Spleen (tissue), 11 donors: ENCODE data around the gene IMPA2. TPM values are rescaled to one million over a fixed set of nuclear protein-coding genes. Genes with fewer than 3 reads are reported as not detected.
"Not testable (repeated sequence)": the region's sequence is repeated elsewhere in the genome, so short reads cannot be mapped to it uniquely, and the experiment has no call there.

Experiments
- DNase-seq: peaks from one replicate; pipeline ENCODE4 v3.0.0-alpha.2; 2020
- H3K27ac ChIP-seq, 8 donors: fragments of 200-600 bp; sonication (generic) in 7 of 8; 1 replicate in 4 of 8; 2 replicates in 4 of 8; pipeline versions ENCODE4 v1.5.0 to v1.8.0; 2016 to 2021; ENCODE audit warnings: inconsistent platforms in 4 of 8, mild to moderate bottlenecking in 4 of 8, moderate library complexity in 1 of 8
- H3K27me3 ChIP-seq, 7 donors: fragments of 200-600 bp; sonication (generic) in 6 of 7; replicated peaks in 1 of 7; 1 replicate in 4 of 7; 2 replicates in 3 of 7; pipeline versions ENCODE4 v1.5.0 to v1.8.0; 2016 to 2021; ENCODE audit warnings: inconsistent platforms in 3 of 7, mild to moderate bottlenecking in 1 of 7
- H3K36me3 ChIP-seq, 6 donors: fragments of 200-600 bp; sonication (generic) in 5 of 6; 1 replicate in 4 of 6; 2 replicates in 2 of 6; pipeline versions ENCODE4 v1.5.0 to v1.8.0; 2016 to 2021; ENCODE audit warnings: inconsistent platforms in 2 of 6
- H3K4me1 ChIP-seq, 6 donors: fragments of 200-600 bp; sonication (generic) in 5 of 6; 1 replicate in 3 of 6; 2 replicates in 3 of 6; pipeline versions ENCODE4 v1.5.0 to v1.8.0; 2016 to 2021; ENCODE audit warnings: inconsistent platforms in 3 of 6
- H3K4me3 ChIP-seq, 8 donors: fragments of 200-600 bp; sonication (generic) in 7 of 8; 1 replicate in 4 of 8; 2 replicates in 4 of 8; pipeline versions ENCODE4 v1.5.0 to v1.8.0; 2016 to 2021; ENCODE audit warnings: inconsistent platforms in 4 of 8, mild to moderate bottlenecking in 4 of 8, moderate library complexity in 2 of 8
- H3K9me3 ChIP-seq, 8 donors: fragments of 200-600 bp; sonication (generic) in 7 of 8; 1 replicate in 4 of 8; 2 replicates in 4 of 8; pipeline versions ENCODE4 v1.5.0 to v1.8.0; 2016 to 2021; ENCODE audit warnings: inconsistent platforms in 4 of 8
- POLR2A ChIP-seq, 3 donors: fragments of 450-650 bp; IDR thresholded peaks; one replicate each; pipeline ENCODE4 v1.5.1; 2017; ENCODE audit warnings: antibody characterized with exemption in 3 of 3, mild to moderate bottlenecking in 1 of 3
- POLR2AphosphoS5 ChIP-seq, 3 donors: sonication (generic); formaldehyde crosslinking; IDR thresholded peaks; one replicate each; pipeline ENCODE4 v1.5.1; 2017; ENCODE audit warnings: antibody characterized with exemption in 3 of 3
- WGBS, 5 donors: extraction: QIAGEN DNeasy Blood & Tissue Kit in 3 of 5; methylation state at CpG; one replicate each; pipeline versions ENCODE4 v1.1.5 to v1.1.7; 2013 to 2018; 5-methylcytosine and 5-hydroxymethylcytosine counted together
- intact Hi-C: fragments of 100-400 bp; cut with DNase I; formaldehyde crosslinking; loops from one replicate; pipeline ENCODE4 v1.15.0; 2023; ENCODE audit warnings: low total_unique reads
- polyA plus RNA-seq, 3 donors: library from polyadenylated mRNA; stranded (reverse); fragments of 200-250 nt; gene quantifications; one replicate each; pipeline ENCODE4 v1.2.1, GENCODE V29; 2013
- total RNA-seq, 7 donors: library from RNA; depleted of rRNA in 3 of 7; stranded (reverse); fragments of >200 nt in 3 of 7; fragmentation: NEBNext Ultra II Directional in 4 of 7; extraction: Animal tissue kit (Norgen Biotek cat#: 25700) in 4 of 7; gene quantifications; one replicate each; pipeline versions ENCODE4 v1.1.0 to v1.2.1, GENCODE V29; 2016 to 2021
- TF ChIP-seq, protein P1 (sequence below), 11 experiments: fragments of 200-600 bp in 7 of 11; fragments of 450-650 bp in 4 of 11; sonication (generic) in 4 of 11; IDR thresholded peaks in 8 of 11; conservative IDR thresholded peaks in 3 of 11; 1 replicate in 7 of 11; 2 replicates in 4 of 11; pipeline versions ENCODE4 v1.4.0 to v1.8.0; 2016 to 2021; ENCODE audit warnings: antibody characterized with exemption in 11 of 11, inconsistent platforms in 4 of 11, mild to moderate bottlenecking in 1 of 11
- donor health status: healthy with polysubstance abuse.
- donor health status: DM: no; HTN: no; CAD: no; lungs with moderate emphysema.
- donor health status: DM: no; HTN: no; CAD: no.
- donor health status: Bipolar disorder and iron deficiency.
- donor health status: healthy.
- donor health status: DM: no; HTN: no; CAD: no.
- donor health status: DM: yes; HTN: yes; CAD: no.

Gene IMPA2
- total and polyA plus RNA-seq, 10 donors: 11.1 to 60.7 (median 32.9) TPM

- H3K9me3 ChIP-seq: peaks cover 0 to 20% (median 15%) of the 10 kb centered on the region in 8 donors
- peaks cover 0 to 12% (median 0%) of the 10 kb centered on the region in 6 donors for H3K4me1 ChIP-seq
- H3K36me3 ChIP-seq: no peaks in the 10 kb centered on the region
- intact Hi-C loops: no loop called here
- TF ChIP-seq POLR2AphosphoS5 (IDR thresholded peaks at IDR 0.05): no peak
- no peak for TF ChIP-seq POLR2A (IDR thresholded peaks at IDR 0.05)
- TF ChIP-seq, protein P1, sequence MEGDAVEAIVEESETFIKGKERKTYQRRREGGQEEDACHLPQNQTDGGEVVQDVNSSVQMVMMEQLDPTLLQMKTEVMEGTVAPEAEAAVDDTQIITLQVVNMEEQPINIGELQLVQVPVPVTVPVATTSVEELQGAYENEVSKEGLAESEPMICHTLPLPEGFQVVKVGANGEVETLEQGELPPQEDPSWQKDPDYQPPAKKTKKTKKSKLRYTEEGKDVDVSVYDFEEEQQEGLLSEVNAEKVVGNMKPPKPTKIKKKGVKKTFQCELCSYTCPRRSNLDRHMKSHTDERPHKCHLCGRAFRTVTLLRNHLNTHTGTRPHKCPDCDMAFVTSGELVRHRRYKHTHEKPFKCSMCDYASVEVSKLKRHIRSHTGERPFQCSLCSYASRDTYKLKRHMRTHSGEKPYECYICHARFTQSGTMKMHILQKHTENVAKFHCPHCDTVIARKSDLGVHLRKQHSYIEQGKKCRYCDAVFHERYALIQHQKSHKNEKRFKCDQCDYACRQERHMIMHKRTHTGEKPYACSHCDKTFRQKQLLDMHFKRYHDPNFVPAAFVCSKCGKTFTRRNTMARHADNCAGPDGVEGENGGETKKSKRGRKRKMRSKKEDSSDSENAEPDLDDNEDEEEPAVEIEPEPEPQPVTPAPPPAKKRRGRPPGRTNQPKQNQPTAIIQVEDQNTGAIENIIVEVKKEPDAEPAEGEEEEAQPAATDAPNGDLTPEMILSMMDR (IDR thresholded peaks at IDR 0.05 in 8 of 11, conservative IDR thresholded peaks at IDR 0.05 in 3 of 11): no peak
- H3K27me3 ChIP-seq: no peaks in the 10 kb centered on the region
- WGBS, 5 donors: 93 to 98% (median 95%) methylated on average over 10 of the region's 10 CpGs
- H3K27ac ChIP-seq: no peak overlapping the region
- no peak overlapping the region for H3K4me3 ChIP-seq
- no peak for DNase-seq
These were observed 24.7 kb upstream of the IMPA2 start for GRCh38 chr18:11956371-11957308.

DNA sequence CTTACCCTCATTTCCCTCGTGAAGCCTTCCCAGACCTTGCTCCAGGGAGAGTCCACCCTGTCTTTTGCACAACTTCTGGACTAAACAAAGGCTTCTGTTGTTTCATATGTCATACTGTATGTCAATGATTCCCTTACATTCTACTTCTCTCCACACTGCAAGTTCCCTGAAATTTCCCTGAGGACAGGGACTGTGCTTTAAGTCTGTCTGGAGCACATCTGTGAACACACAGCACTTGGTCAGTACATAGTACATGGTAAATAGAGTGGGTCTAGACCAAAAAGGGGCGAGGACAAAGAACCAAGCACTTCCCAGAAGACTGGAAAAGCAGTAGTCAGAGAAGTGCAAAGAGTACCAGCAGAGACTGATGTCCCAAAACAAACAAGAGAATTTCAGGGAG, 23.7 kb upstream of the IMPA2 start:
- Histone ChIP-seq H3K4me1 (peaks cover 0 to 12% (median 0%) of the 10 kb centered on the region in 6 donors), H3K9me3 (peaks cover 0 to 20% (median 15%) of the 10 kb centered on the region in 8 donors), H3K4me3 (no peak overlapping the region), H3K27ac (no peak overlapping the region), H3K36me3 (no peaks in the 10 kb centered on the region), H3K27me3 (no peaks in the 10 kb centered on the region)
- TF ChIP-seq POLR2AphosphoS5 (IDR thresholded peaks at IDR 0.05) (no peak), POLR2A (IDR thresholded peaks at IDR 0.05) (no peak)
- TF ChIP-seq, protein P1 (IDR thresholded peaks at IDR 0.05 in 8 of 11, conservative IDR thresholded peaks at IDR 0.05 in 3 of 11): no peak
- intact Hi-C loops: no loop called here
- 71 to 88% (median 76%) methylated on average over 2 of the region's 2 CpGs for WGBS, 5 donors
- no peak for DNase-seq

DNA sequence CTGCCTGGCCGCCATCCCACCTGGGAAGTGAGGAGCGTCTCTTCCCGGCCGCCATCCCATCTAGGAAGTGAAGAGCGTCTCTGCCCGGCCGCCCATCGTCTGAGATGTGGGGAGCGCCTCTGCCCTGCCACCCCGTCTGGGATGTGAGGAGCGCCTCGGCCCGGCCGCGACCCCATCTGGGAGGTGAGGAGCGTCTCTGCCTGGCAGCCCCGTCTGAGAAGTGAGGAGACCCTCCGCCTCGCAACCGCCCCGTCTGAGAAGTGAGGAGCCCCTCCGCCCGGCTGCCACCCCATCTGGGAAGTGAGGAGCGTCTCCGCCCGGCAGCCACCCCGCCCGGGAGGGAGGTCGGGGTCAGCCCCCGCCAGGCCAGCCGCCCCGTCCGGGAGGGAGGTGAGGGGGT, 21.7 kb upstream of the IMPA2 start:
- H3K4me3 ChIP-seq, H3K36me3 ChIP-seq, H3K27ac ChIP-seq, intact Hi-C loops, DNase-seq, H3K27me3 ChIP-seq: not testable (repeated sequence)
- H3K4me1 ChIP-seq: peaks cover 0 to 12% (median 0%) of the 10 kb centered on the region in 6 donors
- WGBS, 5 donors: 96 to 100% (median 96%) methylated on average over 9 to 33 of the region's 33 CpGs; no CpG with 5 or more reads in 1 of the 5 donors
- peaks cover 0 to 20% (median 15%) of the 10 kb centered on the region in 8 donors for H3K9me3 ChIP-seq

- intact Hi-C loops: no loop called here
- Histone ChIP-seq H3K27me3 (no peaks in the 10 kb centered on the region), H3K9me3 (peaks cover 0 to 20% (median 15%) of the 10 kb centered on the region in 8 donors), H3K27ac (no peak overlapping the region), H3K4me1 (no peaks in the 10 kb centered on the region), H3K36me3 (no peaks in the 10 kb centered on the region), H3K4me3 (no peak overlapping the region)
- no peak for TF ChIP-seq POLR2AphosphoS5 (IDR thresholded peaks at IDR 0.05)
- TF ChIP-seq POLR2A (IDR thresholded peaks at IDR 0.05): no peak
- TF ChIP-seq, protein P1 (IDR thresholded peaks at IDR 0.05 in 8 of 11, conservative IDR thresholded peaks at IDR 0.05 in 3 of 11): no peak
- DNase-seq: no peak
- WGBS, 5 donors: 83 to 91% (median 89%) methylated on average over 17 of the region's 17 CpGs
These were observed 20.4 kb upstream of the IMPA2 start for GRCh38 chr18:11960743-11961380.
